ENCODE results near the gene TECR. TPM values are rescaled to one million over a fixed set of nuclear protein-coding genes. Genes with fewer than 3 reads are reported as not detected.
"Not testable (repeated sequence)": the region's sequence is repeated elsewhere in the genome, so short reads cannot be mapped to it uniquely, and the experiment has no call there.

Gene TECR
- polyA plus RNA-seq, 1 experiment, result 59.6 TPM

- DNase-seq (ENCODE audit: low read depth, low spot score), result no peak
- no peak overlapping the region for H3K4me3 ChIP-seq (ENCODE audit: low read depth, low read length)
- H3K9me3 ChIP-seq (ENCODE audit: control insufficient read depth, insufficient read depth, low read length), result no peaks in the 10 kb centered on the region
- ChIA-PET POLR2A (no interaction called here), CTCF (no interaction called here)
- no peak for TF ChIP-seq CTCF (IDR thresholded peaks at IDR 0.05; ENCODE audit: low read depth, low read length)
- no peak overlapping the region for H3K27ac ChIP-seq (ENCODE audit: low read depth, low read length)
- no peaks in the 10 kb centered on the region for H3K27me3 ChIP-seq (ENCODE audit: control insufficient read depth, insufficient read depth, low read length)
Observed at GRCh38 chr19:14576363-14576762, 47.0 kb downstream of the TECR start.

GRCh38 chr19:14577264-14577663 lies 47.9 kb downstream of the TECR start:
- POLR2A ChIA-PET, result no interaction called here
- TF ChIP-seq CTCF (IDR thresholded peaks at IDR 0.05; ENCODE audit: low read depth, low read length), result no peak
- no peak overlapping the region for H3K27ac ChIP-seq (ENCODE audit: low read depth, low read length)
- CTCF ChIA-PET, result no interaction called here
- no peaks in the 10 kb centered on the region for H3K9me3 ChIP-seq (ENCODE audit: control insufficient read depth, insufficient read depth, low read length)
- no peak for DNase-seq (ENCODE audit: low read depth, low spot score)
- H3K4me3 ChIP-seq (ENCODE audit: low read depth, low read length), result no peak overlapping the region
- H3K27me3 ChIP-seq (ENCODE audit: control insufficient read depth, insufficient read depth, low read length), result no peaks in the 10 kb centered on the region

- no peak for TF ChIP-seq CTCF (IDR thresholded peaks at IDR 0.05; ENCODE audit: low read depth, low read length)
- Histone ChIP-seq H3K27me3 (ENCODE audit: control insufficient read depth, insufficient read depth, low read length) (no peaks in the 10 kb centered on the region), H3K9me3 (ENCODE audit: control insufficient read depth, insufficient read depth, low read length) (no peaks in the 10 kb centered on the region), H3K4me3 (ENCODE audit: low read depth, low read length) (no peak overlapping the region), H3K27ac (ENCODE audit: low read depth, low read length) (no peak overlapping the region)
- DNase-seq (ENCODE audit: low read depth, low spot score), result no peak
- POLR2A ChIA-PET, result no interaction called here
- CTCF ChIA-PET, result no interaction called here
Observed at GRCh38 chr19:14577885-14578427, 48.6 kb downstream of the TECR start.

GRCh38 chr19:14580623-14581237 lies 51.3 kb downstream of the TECR start:
- ChIA-PET CTCF (no interaction called here), POLR2A (no interaction called here)
- Histone ChIP-seq H3K27me3 (ENCODE audit: control insufficient read depth, insufficient read depth, low read length) (no peaks in the 10 kb centered on the region), H3K27ac (ENCODE audit: low read depth, low read length) (no peak overlapping the region), H3K4me3 (ENCODE audit: low read depth, low read length) (no peak overlapping the region), H3K9me3 (ENCODE audit: control insufficient read depth, insufficient read depth, low read length) (no peaks in the 10 kb centered on the region)
- TF ChIP-seq CTCF (IDR thresholded peaks at IDR 0.05; ENCODE audit: low read depth, low read length), result no peak
- no peak for DNase-seq (ENCODE audit: low read depth, low spot score)

- Histone ChIP-seq H3K27me3 (ENCODE audit: control insufficient read depth, insufficient read depth, low read length) (no peaks in the 10 kb centered on the region), H3K4me3 (ENCODE audit: low read depth, low read length) (no peak within 1 kb of the TSS), H3K27ac (ENCODE audit: low read depth, low read length) (no peak within 1 kb of the TSS), H3K9me3 (ENCODE audit: control insufficient read depth, insufficient read depth, low read length) (no peaks in the 10 kb centered on the region)
- ChIA-PET CTCF (no interaction called here), POLR2A (no interaction called here)
- no peak for TF ChIP-seq CTCF (IDR thresholded peaks at IDR 0.05; ENCODE audit: low read depth, low read length)
- no peak for DNase-seq (ENCODE audit: low read depth, low spot score)
Observed at GRCh38 chr19:14582894-14583340, 53.5 kb downstream of the TECR start, which contains the start of gene CLEC17A. Gene CLEC17A (plus strand): TSS chr19:14583084. CDS start chr19:14583161, 77 bp downstream.

GRCh38 chr19:14584372-14584771 lies 55.0 kb downstream of the TECR start:
- CTCF ChIA-PET; H3K27ac ChIP-seq (ENCODE audit: low read depth, low read length); POLR2A ChIA-PET; H3K4me3 ChIP-seq (ENCODE audit: low read depth, low read length); DNase-seq (ENCODE audit: low read depth, low spot score); H3K27me3 ChIP-seq (ENCODE audit: control insufficient read depth, insufficient read depth, low read length); H3K9me3 ChIP-seq (ENCODE audit: control insufficient read depth, insufficient read depth, low read length): not testable (repeated sequence)

GRCh38 chr19:14585187-14585586 lies 55.8 kb downstream of the TECR start:
- CTCF ChIA-PET; POLR2A ChIA-PET; H3K27me3 ChIP-seq (ENCODE audit: control insufficient read depth, insufficient read depth, low read length); H3K4me3 ChIP-seq (ENCODE audit: low read depth, low read length); H3K9me3 ChIP-seq (ENCODE audit: control insufficient read depth, insufficient read depth, low read length); DNase-seq (ENCODE audit: low read depth, low spot score); H3K27ac ChIP-seq (ENCODE audit: low read depth, low read length): not testable (repeated sequence)

- DNase-seq (ENCODE audit: low read depth, low spot score); H3K27me3 ChIP-seq (ENCODE audit: control insufficient read depth, insufficient read depth, low read length); H3K4me3 ChIP-seq (ENCODE audit: low read depth, low read length); CTCF ChIA-PET; H3K27ac ChIP-seq (ENCODE audit: low read depth, low read length); POLR2A ChIA-PET; H3K9me3 ChIP-seq (ENCODE audit: control insufficient read depth, insufficient read depth, low read length): not testable (repeated sequence)
Observed at GRCh38 chr19:14589433-14589832, 60.0 kb downstream of the TECR start.

Data from AG04450 (cell line).